ENCODE results near the gene COBLL1.

COBLL1 gene

DNA sequence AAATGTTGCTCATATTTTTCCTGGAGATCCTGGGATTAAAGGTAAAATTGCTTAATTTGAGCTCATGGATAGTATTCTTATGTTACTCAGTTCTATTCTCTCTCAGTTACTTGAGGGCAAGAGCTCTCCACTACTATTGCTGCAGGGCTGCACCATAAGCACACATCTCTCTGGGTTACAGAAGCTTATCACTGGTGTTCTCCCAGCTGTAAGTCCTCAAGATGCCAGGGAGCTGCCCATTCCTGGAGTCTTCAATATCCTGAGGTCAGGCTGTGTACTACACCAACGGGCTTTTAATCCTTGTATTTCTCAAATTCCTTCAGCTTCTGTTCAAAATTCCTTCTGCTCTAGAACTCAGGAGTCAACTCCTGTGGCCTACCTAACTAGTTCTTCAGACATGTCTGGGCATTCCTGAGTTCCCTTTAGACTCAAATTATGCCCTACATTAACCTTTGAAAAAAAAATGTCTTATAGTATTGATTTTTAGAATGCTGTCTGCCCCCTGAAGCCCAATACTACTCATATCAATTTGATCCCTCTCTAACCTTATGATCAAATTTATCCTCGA is 17.7 kb upstream of the COBLL1 start:
- FAIRE-seq (no peak), DNase-seq (ENCODE audit: insufficient read length, low spot score) (no peak)

DNA sequence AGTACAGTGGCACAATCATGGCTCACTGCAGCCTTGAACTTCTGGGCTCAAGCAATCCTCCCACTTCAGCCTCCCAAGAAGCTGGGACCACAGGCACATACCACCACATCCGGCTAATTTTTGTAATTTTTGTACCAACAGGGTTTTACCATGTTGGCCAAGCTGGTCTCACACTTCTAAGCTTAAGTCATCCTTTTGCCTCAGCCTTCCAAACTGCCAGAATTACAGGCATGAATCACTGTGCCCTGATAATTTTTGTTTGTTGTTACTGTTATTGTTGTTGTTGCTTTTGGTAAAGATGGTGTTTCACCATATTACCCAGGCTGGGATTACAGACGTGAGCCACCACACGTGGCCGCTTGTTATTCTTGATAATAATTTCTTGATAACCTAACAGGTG is 10.5 kb upstream of the COBLL1 start:
- FAIRE-seq (no peak), DNase-seq (ENCODE audit: insufficient read length, low spot score) (no peak)

DNA sequence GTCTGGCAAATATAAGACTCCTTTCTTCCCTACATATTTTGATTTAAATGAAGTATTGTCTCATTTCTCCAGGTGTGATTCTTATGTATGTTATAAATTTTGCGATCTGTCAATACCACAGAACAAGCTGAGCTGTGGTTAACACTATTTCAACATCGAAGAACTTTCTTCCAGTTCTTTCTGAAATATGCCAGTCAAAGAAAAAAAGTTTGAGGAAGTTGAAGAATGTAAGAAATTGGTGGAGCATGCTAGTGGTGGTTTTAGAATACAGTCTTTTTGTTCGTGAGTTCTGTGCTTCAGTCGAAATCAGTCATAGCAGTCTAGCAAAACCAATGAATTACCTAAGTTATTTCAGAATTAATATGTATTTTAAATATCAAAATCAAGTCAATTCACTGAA is 8.6 kb upstream of the COBLL1 start:
- DNase-seq (ENCODE audit: insufficient read length, low spot score), result no peak
- no peak for FAIRE-seq

DNA sequence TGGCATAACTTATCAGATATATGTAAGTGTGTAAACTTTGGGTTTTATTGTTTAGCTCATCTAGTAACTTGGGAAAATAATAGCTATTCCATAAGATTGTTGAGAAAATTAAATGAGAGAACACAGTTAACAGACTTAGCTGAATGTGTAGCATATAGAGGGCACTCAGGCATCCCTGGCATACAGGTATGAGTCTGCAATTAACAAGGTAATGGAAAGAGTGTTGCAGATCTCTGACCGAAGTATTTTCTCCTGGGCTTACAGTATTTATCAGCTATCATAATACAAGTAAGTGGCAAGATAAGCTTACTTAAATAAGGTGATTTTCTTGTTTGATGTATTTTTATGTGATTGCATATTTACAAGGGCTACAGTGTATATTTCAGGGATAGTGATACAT is 7.9 kb upstream of the COBLL1 start:
- DNase-seq (ENCODE audit: insufficient read length, low spot score) (no peak), FAIRE-seq (no peak)

DNA sequence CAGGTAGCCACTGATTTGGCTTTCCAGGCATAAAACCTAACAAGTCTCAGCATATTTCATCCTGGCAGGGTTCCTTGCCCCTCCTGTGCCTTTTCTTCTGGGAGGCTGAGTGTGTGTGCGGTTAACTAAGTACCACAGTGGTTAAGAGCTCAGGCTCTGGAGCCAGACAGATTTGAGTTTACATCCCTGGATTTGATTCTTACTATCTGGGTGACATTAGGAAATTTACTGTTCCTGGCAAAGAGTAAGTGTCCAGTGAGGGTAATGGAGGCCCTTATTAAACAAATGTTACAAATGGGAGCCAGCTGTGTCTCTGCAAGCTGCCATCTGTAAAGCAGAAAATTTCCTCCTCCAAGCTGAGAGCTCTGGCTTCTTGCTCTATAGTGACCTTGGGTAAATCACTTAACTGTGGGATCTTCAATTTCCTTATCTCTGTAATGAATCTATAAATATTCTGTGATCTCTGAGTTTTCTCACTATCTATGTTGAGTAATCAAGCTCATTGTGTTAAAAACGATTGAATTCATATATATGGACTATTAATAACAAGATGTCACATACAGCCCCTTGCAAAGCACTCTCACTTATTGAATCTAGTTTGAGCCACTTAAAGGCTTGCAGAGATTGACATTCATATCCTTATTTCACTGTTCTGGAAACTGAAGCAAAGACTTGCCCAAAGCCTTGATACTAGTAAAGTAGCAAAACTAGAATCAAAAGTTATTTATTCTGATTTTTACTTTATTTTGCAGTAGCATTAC is 6.5 kb upstream of the COBLL1 start:
- no peak for FAIRE-seq
- no peak for DNase-seq (ENCODE audit: insufficient read length, low spot score)

DNA sequence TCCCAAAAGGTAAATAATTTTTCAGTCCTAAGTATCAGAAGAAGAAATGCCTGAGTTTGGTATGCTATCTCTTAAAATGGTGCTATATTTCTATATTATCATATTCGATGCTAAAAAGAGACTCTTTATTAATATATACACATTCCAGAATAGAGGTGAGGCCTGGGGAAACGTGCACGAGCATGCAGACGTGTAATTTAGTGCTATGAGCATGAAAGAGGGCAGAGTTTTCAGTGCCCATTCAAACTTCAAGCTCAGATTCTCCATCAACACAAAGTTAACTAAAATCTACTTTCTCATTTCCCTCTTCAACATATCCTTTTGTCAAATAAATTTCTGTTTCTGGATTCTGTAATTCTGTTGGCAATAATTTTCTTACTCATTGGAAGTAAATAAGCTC is 5.7 kb upstream of the COBLL1 start:
- FAIRE-seq (no peak), DNase-seq (ENCODE audit: insufficient read length, low spot score) (no peak)

DNA sequence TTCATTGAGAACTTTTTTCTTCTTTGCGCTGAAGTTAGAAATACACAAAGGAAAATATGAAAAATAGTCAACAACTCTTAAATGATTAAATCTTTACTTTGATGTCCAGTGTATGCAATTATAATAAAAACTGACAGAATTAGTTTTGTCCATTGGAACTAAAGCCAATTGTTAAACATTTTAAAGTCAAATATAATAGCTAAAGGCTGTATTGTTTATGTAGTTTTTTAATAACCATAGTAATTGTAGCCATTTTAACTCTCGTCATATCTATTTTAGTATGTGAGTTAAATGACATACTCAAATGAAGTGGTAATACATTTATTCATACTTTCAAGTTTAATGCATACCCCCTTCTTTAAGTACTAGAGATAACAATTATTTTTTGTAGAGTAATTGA is 4.7 kb upstream of the COBLL1 start:
- no peak for DNase-seq (ENCODE audit: insufficient read length, low spot score)
- no peak for FAIRE-seq

DNA sequence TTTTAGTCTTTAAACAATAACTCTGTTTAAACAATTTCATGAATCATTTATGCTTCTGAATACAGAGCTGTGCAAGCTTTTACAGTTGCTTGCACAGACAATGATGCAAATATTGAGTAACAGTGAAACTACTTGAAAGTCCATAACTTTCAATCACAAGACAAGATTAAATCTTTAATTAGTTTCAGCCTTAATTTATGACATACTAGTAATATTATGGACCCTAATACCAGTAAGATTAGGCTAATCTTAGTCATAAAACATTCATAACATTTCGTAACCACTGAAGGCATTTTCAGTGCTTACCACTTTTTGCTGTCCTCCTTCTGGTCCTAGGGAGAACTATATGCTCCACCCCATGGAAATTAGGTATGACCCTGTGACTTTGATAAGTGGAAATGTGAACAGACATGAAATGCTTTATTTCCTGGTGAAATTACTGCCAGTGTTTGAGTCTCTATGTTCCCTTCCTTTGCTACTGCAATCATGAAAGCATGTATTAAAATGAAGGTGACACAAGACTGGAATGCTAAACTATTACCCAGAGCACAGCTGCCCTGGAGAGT is 1.8 kb upstream of the COBLL1 start:
- no peak for FAIRE-seq
- DNase-seq (ENCODE audit: insufficient read length, low spot score), result no peak

DNA sequence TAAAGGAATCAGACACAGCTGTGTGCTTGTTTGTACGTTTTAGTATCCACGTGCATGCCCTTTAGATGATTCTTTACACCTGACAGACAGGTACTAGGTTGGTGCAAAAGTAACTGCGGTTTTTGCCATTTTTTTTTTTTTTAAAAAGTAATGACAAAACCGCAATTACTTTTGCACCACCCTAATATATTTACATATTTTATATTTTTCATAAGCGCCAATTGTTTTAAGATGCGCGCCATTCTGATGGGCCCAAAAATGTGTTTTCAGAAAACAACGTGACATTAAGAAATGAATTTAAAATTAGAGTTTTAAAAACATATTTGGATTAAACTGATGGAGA is 972 bp upstream of the COBLL1 start:
- DNase-seq (ENCODE audit: insufficient read length, low spot score), result no peak
- FAIRE-seq, result no peak

DNA sequence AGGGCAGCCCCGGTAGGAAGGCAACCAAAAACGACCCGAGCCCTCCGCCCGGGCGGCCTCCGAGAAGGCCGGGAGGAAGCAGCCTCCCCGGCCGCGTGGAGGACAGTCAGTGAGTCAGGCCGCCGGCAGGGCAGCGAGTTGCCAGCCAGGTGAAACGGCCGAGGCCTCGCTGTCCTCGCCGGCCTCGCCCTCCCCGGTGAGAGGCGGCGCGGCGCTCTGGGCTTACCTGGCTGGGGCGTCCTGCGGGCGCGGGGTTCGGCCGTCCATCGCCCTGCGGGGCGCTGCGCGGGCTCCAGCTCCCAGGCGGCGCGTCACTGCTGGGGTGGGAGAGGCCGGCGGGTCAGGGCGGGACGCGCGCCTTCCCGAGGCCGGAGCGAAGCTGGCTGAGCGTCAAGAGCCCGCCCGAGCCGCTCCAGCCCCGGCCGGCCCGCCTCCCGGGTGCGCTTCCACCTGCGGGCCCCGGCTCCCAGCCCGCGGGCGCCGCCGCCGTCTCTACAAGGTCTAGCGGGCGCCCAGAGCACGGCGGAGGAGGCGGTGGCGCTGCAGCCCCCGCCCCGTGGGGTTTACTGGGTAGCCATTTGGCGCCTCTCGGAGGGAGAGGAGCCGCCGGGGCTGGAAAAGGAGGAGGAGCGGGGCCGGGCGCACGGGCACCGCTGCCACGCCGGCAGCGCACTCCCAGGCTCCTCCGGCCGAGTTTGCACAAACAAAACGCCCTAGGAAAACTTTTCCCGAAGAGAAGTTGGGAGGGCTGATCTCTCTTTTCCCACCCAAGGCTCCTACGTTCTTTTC is 499 bp downstream of the COBLL1 start:
- FAIRE-seq (no peak), DNase-seq (ENCODE audit: insufficient read length, low spot score) (peak; percentile 16)

DNA sequence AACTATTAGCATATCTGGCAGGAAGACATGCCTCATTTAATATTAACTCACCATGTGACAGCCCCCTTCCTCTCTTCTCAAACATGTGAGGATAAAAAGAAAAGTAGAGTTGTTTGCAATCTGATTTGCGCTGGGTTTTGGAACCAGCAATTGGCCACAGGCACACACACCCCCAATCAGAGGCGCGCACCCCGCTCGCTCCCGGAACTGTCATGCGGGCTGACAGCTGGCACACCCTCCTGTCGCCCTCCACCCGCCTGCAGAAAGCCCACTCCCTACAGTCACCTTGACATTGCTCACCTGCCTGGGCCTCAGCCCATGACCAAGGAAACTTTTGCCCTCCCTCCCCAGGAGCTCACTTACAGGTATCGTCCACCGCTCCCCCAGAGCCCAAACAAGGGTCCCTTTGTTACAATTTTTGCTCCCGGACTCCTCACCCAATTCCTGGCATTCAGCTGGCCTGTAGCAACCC is 1.1 kb downstream of the COBLL1 start:
- FAIRE-seq, result no peak
- DNase-seq (ENCODE audit: insufficient read length, low spot score), result no peak

DNA sequence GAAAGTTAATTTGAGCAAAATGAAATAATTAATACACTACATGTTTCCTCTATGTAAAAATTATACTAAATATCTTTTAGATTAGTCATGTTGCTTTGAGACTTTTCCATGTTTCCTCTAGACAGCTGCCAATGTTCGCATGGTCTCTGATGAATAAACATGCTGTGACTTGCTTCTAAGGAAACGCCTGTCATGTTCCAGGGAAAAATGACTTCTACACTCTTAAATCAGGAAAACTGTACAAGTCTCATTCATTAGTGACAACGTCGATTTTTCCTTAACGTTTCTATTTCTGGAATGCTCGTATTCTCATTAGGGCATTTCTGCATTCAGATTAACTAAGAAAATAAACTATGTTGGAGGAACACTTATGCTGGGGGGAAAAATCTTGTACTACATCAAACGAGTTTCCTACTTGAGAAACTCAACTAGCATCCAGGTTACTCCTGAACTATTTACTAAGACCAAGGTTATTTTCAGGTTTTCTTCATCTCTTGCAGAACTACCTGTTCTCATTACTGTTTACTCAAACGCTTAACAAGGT is 1.6 kb downstream of the COBLL1 start:
- DNase-seq (ENCODE audit: insufficient read length, low spot score) (no peak), FAIRE-seq (no peak)

DNA sequence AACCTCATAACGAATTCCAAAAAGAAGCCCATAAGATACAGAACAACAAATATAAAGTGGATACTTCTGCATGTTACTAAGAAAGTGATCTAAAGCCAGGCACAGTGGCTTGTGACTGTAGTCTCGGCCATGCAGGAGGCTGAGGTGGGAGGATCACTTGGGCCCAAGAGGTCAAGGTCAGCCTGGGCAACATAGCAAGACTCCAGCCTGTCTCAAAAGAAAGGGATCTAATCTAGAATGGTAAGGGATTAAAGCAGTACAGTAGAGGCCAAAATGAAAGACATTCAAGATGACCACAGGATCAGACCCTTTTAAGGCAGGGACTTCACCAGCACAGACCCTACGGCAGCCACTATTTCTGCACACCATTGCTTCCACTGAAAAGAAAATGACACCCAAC is 3.8 kb downstream of the COBLL1 start:
- DNase-seq (ENCODE audit: insufficient read length, low spot score), result no peak
- FAIRE-seq, result no peak

DNA sequence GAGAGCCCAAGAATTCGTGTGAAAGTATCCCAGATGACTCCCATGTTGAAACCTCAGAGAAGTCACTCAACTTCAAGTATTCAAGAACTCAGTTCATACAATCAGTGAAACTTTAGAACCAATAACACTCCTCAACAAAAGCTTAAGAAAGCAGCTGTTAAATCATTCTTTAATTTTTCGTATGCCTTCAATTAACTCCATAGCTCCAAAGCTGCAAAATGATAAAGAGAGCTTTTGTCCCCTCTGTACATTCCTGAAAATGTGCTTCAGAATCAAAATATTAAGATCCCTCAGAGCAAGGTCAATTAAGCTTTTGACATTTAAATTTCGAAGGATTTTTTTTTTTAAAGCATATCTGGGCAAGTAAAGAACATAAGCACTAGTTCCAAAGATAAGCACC is 4.7 kb downstream of the COBLL1 start:
- DNase-seq (ENCODE audit: insufficient read length, low spot score), result no peak
- no peak for FAIRE-seq

DNA sequence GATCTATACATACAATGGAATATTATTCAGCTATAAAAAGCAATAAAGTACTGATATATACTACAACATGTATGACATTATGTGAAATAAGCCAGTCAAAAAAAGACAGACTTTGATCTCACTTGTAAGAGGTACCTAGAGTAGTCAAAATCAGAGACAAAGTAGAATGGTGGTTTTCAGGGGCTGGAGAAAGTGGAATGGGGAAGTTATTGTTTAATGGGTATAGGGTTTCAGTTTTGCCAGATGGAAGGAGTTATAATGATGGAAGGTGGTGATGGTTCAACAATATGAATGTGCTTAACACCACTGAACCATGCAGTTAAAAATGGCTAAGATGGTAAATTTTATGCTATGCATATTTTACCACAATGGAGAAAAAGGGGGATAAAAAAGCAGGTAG is 6.3 kb downstream of the COBLL1 start:
- FAIRE-seq, result no peak
- no peak for DNase-seq (ENCODE audit: insufficient read length, low spot score)

DNA sequence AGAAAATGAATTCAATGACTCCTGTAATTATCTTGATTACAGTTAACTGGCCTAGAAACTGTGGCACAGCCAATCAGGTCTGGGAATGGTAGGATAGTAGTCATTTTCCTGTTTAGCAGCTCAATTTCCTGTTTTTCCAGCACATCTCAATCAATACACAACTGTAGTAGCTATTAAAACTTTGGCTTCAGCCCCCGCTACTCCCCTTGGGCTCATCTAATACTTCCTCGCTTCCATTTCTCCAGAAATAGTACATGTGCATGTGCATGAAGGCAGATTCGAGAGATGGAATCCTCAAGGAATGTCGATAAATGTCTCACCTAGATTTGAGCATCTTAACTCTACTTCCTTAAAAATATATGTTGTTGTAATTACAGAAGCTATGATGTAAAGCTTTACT is 9.7 kb downstream of the COBLL1 start:
- FAIRE-seq (peak; percentile 33), DNase-seq (ENCODE audit: insufficient read length, low spot score) (no peak)

DNA sequence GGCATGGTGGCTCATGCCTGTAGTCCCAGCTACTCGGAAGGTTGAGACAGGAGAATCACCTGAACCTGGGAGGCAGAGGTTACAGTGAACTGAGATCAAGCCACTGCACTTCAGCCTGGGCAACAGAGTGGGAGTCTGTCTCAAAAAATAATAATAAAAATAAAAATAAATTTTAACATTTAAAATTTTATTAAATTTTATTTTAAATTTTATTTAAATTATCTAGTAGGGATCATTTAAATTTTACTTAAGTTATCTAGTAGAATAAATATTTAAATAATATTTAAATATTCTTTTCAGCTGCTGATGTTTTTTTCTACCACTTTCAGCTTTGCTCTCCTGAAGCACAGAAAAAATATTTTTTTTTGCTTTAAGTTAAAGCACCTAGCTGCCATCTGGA is 10.4 kb downstream of the COBLL1 start:
- DNase-seq (ENCODE audit: insufficient read length, low spot score) (no peak), FAIRE-seq (no peak)

DNA sequence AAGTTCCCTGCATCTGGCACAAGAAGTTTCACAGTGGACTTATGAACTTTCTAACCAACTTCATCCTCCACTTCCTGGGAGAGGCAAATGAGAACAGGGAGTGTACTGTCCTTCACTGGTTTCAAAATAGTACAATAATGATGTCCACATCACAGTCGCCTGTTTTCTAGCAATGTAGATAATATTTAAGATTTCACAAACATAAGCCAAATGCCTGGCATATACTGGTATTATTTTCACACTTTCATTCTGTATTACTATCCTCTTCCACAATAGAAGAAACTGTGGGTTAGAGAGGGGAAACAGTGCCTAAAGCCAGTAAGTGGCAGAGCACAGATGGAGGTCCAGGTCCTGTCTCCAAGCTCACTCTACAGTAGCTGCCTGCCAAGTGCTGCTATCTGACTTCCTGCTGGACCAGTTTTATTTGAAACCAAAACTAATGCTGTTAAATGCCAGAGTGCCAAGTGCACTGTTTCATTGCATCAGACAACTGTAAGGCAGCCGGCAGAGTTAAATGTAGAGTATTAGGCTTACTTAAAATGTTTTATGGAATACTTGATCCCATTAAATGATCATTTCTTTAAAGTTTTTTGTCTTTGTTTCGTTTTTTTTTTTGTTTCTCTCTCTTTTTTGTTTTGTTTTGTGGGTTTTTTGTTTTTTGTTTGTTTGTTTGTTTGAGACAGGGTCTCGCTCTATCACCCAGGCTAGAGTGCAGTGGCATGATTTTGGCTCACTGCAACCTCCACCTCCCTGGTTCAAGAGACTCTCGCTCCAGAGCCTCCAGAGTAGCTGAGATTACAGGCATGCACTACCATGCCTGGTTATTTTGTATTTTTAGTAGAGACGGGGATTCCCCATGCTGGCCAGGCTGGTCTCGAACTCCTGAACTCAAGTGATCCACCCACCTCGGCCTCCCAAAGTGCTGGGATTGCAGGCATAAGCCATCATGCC is 15.1 kb downstream of the COBLL1 start:
- FAIRE-seq, result no peak

DNA sequence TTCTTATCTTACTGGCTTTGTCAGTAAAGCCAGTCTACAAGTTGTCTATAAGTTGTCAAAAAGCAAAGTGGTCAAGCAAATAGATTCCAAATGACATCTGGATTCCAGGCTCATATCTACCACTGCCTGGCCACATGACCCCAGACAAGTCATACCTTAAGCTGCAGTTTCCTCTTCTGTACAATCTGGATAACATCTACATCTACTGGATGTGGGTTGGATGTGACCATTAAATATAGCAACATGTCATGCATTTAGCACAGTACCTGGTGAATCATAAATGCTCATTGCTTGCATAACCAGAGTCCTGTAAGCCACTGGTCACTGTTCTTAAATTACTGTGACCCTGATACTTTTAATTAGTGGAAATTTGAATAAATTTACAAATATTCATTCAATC is 16.8 kb downstream of the COBLL1 start:
- FAIRE-seq (no peak), DNase-seq (ENCODE audit: insufficient read length, low spot score) (no peak)

More for the DNA sequence above, 15.1 kb downstream of the COBLL1 start:
- no peak for DNase-seq (ENCODE audit: insufficient read length, low spot score)

DNA sequence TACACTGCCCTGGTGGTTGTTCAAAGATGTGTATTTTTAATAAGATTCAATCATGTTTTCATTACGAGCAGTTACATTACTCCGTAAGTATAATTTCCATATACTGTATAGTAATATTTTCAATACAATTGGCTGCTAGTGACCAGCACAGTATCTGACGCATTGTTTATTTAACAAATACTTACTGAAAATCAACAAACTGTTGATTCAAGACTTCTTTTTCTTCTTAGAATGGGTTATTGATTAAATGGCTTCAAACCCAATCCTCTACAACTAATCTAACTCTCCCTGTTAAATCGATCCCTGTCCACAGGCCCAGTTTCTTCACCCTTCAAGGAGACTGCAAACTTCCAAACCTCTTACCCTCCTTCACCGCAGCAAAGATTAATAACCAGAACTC is 18.5 kb downstream of the COBLL1 start:
- FAIRE-seq (no peak), DNase-seq (ENCODE audit: insufficient read length, low spot score) (no peak)
